ENCODE results near the gene MRPL24. TPM values are rescaled to one million over a fixed set of nuclear protein-coding genes. Genes with fewer than 3 reads are reported as not detected.

The MRPL24 gene
- total RNA-seq, 1 donor from 2014 or later, result 65.8 TPM

DNA sequence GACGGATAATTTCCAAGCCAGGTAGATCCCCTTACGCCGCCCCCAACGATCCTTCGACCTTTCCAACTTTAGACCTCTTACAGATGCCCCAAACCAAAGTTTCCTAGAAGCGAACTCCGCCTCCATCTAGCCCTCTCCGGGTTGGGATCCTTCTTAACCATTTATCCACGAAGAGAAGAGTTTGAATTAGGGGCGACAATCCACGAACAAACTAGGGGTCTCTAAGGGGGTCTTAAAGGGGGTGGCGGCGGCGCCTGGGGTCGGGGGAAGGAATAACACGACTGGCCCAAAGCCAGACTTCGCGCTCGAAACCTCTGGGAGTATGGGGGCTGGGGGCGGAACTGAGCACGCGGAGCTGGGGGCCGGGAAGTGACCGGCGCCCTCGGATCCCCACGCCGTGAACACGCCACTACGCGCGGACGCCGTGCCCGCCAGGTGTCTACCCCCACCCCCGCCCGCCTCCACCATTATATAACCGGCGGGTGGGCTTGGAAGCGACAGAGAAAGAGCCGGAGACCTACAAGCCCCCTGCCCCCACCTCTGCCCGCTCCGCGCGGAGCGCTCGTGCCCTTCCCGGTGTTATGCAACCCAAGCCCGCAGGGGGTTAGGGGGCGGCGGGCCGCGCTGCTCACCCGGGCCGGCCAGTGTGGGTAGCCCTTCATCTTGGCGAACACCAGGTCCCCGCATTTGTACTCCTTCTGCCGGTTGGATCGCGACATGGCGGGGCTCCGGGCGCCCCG lies 10.0 kb upstream of the MRPL24 start:
- Mint-ChIP-seq H3K9me3 (no peaks in the 10 kb centered on the region), H3K4me1 (peaks cover 71% of the 10 kb centered on the region), H3K27ac (peak overlapping the region; percentile 85), H3K4me3 (peak overlapping the region; percentile 90), H3K27me3 (no peaks in the 10 kb centered on the region), H3K36me3 (ENCODE audit: low read depth) (peaks cover 6% of the 10 kb centered on the region)
- TF ChIP-seq, protein P1, sequence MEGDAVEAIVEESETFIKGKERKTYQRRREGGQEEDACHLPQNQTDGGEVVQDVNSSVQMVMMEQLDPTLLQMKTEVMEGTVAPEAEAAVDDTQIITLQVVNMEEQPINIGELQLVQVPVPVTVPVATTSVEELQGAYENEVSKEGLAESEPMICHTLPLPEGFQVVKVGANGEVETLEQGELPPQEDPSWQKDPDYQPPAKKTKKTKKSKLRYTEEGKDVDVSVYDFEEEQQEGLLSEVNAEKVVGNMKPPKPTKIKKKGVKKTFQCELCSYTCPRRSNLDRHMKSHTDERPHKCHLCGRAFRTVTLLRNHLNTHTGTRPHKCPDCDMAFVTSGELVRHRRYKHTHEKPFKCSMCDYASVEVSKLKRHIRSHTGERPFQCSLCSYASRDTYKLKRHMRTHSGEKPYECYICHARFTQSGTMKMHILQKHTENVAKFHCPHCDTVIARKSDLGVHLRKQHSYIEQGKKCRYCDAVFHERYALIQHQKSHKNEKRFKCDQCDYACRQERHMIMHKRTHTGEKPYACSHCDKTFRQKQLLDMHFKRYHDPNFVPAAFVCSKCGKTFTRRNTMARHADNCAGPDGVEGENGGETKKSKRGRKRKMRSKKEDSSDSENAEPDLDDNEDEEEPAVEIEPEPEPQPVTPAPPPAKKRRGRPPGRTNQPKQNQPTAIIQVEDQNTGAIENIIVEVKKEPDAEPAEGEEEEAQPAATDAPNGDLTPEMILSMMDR (IDR thresholded peaks at IDR 0.05), result no peak
- DNase-seq, result no peak
- peak; percentile 20 for ATAC-seq (ENCODE audit: low read depth)
- intact Hi-C loops (cut with micrococcal nuclease), result loop anchor here (1.0 to 5.0 kb wide), 5 partner anchors 10 to 294 kb away; partner anchors contain the start of genes ISG20L2, METTL25B, MRPL24 and PRCC
- ChIA-PET POLR2A (interaction anchor here (0.5 to 4.1 kb wide), 11 partner anchors 9 to 817 kb away, joined by 3 to 91 read pairs (median 10); partner anchors contain the start of genes CRABP2, ISG20L2, MEF2D and METTL25B), CTCF (interaction anchor here (1.8 to 2.3 kb wide), 4 partner anchors 10 to 61 kb away, joined by 7 to 16 read pairs (median 10); partner anchors contain the start of genes ISG20L2, METTL25B and MRPL24)

DNA sequence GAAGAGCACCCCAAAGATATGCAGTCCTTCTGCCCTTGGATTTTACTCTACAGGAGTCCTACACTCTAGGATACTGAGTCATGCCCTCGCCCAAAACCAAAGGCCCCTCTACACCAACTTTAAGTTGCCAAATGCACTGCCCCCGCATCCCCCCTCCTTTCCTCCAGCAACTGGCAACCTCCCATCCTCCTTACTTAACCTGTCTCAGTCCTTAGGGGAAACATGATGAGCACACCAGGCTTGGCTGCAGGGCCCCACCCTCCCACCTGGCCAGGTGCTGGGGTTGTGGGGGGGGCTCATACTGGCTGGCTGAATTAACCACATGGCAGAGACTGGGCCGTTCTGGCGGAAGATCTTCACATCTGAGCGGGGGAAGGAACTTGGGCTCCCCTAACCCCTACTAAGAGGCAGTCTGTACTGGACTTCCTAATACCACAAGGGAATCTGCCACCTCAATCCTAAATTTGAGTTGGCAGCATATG lies 9.3 kb upstream of the MRPL24 start:
- ATAC-seq (ENCODE audit: low read depth) (no peak), DNase-seq (no peak)
- Mint-ChIP-seq H3K4me1 (peaks cover 70% of the 10 kb centered on the region), H3K9me3 (no peaks in the 10 kb centered on the region), H3K4me3 (peak overlapping the region; percentile 90), H3K27me3 (no peaks in the 10 kb centered on the region), H3K36me3 (ENCODE audit: low read depth) (peaks cover 12% of the 10 kb centered on the region), H3K27ac (peak overlapping the region; percentile 85)
- intact Hi-C loops (cut with micrococcal nuclease), result loop anchor here (5.0 kb wide), 1 partner anchor 293 kb away; no protein-coding TSS in a partner anchor
- TF ChIP-seq, protein P1 (IDR thresholded peaks at IDR 0.05), result no peak
- ChIA-PET CTCF (interaction anchor here (2.0 to 2.3 kb wide), 2 partner anchors 9 to 24 kb away, joined by 14 to 16 read pairs; partner anchors contain the start of gene MRPL24), POLR2A (interaction anchor here (0.6 to 4.1 kb wide), 6 partner anchors 8 to 1660 kb away, joined by 3 to 91 read pairs (median 42); partner anchors contain the start of genes ISG20L2, MEF2D, METTL25B and MRPL24)

DNA sequence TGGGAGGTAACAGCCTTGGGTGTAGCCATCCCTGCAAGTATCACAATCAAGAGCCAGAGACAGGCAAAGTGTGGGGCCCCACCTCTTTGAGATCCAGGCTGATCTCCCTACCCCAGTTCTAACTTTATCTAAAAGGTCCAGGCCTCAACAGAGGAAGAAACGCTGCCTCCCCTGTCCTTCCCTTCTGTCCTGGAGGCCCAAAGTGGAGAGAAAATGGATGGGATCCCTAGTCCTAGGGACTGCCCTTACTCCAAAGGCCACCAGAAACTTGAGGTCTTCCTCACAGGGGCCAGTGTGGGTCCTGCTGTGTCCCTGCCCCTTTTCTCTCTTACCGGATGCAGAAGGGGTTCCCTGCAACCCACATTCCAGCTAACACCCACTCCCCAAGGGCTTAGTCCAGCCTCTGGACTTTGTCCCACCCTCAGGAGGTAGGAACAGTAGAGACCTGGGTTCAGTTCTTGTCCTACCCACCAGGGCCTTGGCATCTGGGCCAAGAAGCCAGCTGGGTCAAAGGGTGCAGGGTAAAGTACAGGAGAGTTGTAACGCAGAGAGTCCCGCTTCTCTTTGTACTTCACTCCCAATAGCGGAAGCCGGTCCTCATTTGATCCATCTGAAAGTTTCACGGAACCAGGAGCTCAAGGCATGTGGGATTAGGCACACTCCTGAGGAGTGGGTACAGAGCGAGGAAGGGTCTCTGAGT lies 8.7 kb upstream of the MRPL24 start:
- Mint-ChIP-seq H3K27ac (peak overlapping the region; percentile 85), H3K4me3 (peak overlapping the region; percentile 90), H3K9me3 (no peaks in the 10 kb centered on the region), H3K4me1 (peaks cover 66% of the 10 kb centered on the region), H3K27me3 (no peaks in the 10 kb centered on the region), H3K36me3 (ENCODE audit: low read depth) (peaks cover 19% of the 10 kb centered on the region)
- CTCF ChIA-PET, result no interaction called here
- DNase-seq (no peak), ATAC-seq (ENCODE audit: low read depth) (no peak)
- POLR2A ChIA-PET, result interaction anchor here (0.6 to 4.1 kb wide), 2 partner anchors 8 to 1660 kb away, joined by 3 to 91 read pairs; partner anchors contain the start of gene MRPL24
- TF ChIP-seq, protein P1 (IDR thresholded peaks at IDR 0.05), result no peak
- intact Hi-C loops (cut with micrococcal nuclease), result loop anchor here (5.0 kb wide), 1 partner anchor 292 kb away; no protein-coding TSS in a partner anchor

DNA sequence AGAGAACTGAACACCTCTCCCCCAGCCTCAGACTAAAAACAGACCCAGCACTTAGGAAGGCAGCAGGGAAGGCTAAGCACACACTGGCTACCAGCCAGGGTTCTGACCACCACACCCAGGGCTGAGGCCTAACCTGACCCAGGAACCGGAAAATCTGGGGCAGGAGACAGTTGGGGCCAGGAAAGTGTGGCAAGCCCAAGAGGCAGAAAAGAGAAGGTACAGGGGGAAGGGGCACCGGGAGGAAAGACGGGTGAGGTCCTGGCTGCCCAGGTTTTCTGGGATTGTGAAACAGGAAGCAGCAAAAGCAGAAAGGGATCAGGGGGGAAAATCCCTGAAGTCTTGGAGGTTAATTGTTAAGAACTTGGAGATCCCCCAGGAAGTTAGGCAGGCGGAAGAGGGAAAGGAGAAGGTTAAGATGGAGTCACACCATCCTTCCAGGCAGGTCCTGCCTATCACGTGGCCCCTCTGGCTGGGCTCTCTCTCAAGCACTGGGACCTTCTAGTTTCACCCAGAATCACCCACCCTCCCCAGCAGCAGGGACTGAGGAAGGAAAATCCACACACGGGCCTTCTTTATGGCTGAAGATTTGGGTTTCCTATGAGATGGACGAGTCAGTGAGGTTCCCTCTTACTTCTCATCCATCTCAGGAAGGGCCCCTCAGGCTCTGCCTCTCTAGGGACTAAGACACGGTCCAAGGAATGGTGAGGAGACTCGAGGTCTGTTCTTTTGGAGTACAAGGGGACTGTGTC lies 8.0 kb upstream of the MRPL24 start:
- Mint-ChIP-seq H3K4me1 (peaks cover 66% of the 10 kb centered on the region), H3K36me3 (ENCODE audit: low read depth) (peaks cover 24% of the 10 kb centered on the region), H3K27me3 (no peaks in the 10 kb centered on the region), H3K9me3 (no peaks in the 10 kb centered on the region), H3K27ac (peak overlapping the region; percentile 85), H3K4me3 (peak overlapping the region; percentile 90)
- DNase-seq, result no peak
- POLR2A ChIA-PET, result no interaction called here
- CTCF ChIA-PET, result no interaction called here
- intact Hi-C loops (cut with micrococcal nuclease), result no loop called here
- ATAC-seq (ENCODE audit: low read depth), result no peak
- TF ChIP-seq, protein P1 (IDR thresholded peaks at IDR 0.05), result no peak

Data from activated B cell treated with CpG ODN at 0.5 μM for 24 hours (primary cell).